Stimulated activated CD8-positive, alpha-beta memory T cell treated with anti-CD3 and anti-CD28 coated beads, Interleukin-12 subunit alpha, Interleukin-12 subunit beta, amount 100 ng/mL, for 24 hours (primary cell): ENCODE data around the gene DNAJC5G.
"Not testable (repeated sequence)": the region's sequence is repeated elsewhere in the genome, so short reads cannot be mapped to it uniquely, and the experiment has no call there.

Experiments used
- DNase-seq: peaks from one replicate; pipeline ENCODE4 v3.0.0-alpha.2; 2020; ENCODE audit errors: extremely low read depth

The DNAJC5G gene

DNA sequence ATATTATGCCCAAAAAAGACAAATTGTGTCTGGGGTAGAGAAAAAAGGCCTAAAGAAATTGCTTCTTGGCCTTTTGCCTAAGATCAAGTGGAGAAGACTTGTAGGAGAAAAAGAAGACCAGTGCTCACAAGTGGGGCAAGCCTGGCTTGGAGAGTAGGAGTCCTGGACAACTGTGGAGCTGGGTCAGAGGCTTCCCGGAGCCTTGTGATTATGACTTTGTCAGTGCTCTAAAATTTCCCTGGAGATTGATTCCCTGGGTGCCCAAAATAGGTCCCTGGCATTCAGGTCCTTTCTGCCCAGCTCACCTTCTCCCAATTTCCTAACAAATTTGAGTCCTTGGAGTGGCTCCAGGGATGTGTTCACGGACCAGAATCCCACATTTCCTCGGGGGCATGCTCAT, 6.2 kb downstream of the DNAJC5G start:
- no peak for DNase-seq

DNA sequence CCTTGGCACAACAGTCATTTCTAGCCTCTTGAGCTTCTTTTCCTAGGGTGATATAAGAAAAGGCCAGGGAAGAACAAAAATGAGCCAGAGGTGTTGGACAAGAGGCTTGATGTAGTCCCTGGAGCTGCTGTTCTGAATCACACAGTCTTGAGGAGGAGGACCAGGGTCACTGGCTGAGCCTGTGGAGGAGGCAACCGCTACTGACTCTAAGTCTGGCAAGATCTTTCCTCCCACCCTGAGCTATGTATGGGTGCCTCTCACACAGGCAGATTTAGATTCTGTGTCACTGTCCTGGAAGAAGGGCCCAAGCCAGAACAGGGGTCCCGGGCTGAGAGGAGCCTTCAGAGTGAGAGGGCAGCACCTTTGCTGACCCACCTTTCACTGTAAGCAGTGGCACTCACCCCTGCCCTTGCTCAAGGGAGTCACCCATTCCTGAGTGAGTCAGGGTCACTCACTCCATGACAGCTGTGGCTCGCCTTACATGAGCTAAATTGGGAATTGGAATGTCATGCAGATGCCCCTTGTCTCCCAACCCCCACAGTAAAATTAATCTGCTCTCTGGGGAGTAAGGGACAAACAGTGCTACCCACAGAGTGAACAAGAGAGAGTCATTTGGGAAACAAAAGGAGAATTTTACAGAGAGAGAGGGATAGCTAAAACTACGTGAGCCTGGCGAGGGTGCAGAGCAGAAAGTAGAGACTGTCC, 6.8 kb downstream of the DNAJC5G start, which contains the start of gene TRIM54:
Gene TRIM54, plus strand, starts transcription at position 575 of the 705 bp plus-strand sequence. CDS start 303 bp downstream, outside the sequence.
- DNase-seq = no peak

DNA sequence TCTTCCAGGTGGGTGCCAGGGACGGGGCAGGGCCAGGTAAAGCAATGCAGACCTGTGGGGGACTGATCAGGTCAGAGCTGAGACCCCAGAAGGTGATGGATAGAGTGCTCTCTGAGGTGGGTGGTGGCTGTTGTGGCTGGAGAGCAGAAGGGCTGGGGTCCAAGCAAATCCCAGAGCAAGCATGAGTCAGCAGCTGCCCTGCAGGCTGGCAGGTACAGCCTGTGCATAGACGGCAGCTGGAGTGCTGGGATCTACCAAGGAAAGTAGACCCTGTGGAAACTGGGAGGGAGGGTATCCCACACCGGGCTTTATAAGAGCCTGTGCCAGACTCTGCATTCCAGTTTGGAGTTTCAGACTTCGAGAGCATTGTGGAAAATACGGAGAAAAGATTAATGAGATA, 7.7 kb downstream of the DNAJC5G start:
- no peak for DNase-seq

- DNase-seq = no peak
Measured at GRCh38 chr2:27284996-27285395, 9.8 kb downstream of the DNAJC5G start.

DNA sequence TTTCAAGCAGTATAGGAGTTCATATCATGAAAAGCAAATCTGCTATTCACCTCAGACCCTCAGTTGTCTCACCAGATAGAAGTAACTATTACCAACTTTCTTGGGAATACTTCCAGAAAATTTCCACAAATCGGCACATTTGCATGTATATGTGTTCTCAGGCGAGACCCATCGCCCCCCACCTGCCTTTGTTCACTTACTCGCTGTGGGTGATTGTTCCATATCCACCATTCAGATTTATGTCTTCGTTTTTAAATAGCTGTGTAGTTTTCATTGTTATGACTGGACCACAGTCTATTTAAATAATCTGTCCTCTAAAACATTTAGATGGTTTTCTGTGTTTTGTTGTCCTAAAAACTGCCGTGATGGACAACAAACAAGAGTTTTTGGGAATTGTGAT, 10.2 kb downstream of the DNAJC5G start:
- no peak for DNase-seq

GRCh38 chr2:27288610-27289009, 13.4 kb downstream of the DNAJC5G start:
- no peak for DNase-seq

GRCh38 chr2:27290549-27290948, 15.3 kb downstream of the DNAJC5G start:
- DNase-seq = no peak

DNA sequence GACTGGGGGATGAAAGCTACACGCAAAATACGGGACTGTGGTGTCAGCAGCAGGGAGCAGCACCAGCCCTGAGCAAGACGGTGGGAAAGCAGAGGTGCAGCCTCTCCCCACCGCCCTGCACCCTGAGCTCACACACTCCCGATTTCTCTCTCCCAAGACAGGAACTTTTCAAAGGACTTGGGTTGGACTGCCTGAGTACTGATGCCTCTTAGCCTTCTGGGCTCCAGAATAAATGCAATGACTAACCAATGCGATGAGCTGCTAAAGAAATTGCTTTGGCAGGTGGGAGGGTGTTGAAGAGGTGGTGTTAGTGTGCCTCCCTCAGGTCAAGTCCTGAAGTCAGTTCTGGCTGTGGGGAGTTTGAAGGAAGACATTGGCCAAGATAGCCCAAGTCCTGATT, 16.6 kb downstream of the DNAJC5G start:
- DNase-seq = no peak

DNA sequence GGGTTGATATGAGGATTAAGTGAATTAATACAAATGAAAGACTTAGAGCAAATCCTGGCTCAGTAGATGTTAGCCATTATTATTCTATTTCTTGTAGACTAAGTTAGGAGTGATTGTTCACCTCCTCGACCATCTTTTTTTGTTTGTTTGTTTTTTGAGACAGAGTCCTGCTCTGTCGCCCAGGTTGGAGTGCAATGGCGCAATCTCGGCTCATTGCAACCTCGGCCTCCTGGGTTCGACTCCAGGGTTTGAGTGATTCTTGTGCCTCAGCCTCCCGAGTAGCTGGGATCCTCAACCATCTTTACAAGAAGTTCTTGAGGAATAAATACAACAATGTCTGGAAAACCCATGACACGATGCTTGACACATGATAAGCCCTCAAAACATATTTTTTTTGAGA, 19.7 kb downstream of the DNAJC5G start:
- no peak for DNase-seq

DNA sequence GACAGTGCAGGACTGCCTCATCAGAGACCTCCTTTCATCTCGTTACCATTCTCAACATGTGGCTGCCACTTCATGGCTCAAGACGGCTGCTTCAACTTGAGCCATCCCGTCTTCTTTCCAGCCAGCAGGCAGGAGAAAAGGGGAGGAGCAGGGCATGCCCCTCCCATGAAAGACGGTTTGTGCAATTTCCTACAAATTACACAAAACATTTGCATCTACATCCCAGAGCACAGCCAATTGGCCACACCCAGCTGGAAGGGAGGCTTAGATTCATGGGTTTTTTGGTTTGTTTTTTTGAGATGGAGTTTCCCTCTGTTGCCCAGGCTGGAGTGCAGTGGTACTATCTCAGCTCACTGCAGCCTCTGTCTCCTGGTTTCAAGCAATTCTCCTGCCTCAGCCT, 21.2 kb downstream of the DNAJC5G start:
- no peak for DNase-seq

DNA sequence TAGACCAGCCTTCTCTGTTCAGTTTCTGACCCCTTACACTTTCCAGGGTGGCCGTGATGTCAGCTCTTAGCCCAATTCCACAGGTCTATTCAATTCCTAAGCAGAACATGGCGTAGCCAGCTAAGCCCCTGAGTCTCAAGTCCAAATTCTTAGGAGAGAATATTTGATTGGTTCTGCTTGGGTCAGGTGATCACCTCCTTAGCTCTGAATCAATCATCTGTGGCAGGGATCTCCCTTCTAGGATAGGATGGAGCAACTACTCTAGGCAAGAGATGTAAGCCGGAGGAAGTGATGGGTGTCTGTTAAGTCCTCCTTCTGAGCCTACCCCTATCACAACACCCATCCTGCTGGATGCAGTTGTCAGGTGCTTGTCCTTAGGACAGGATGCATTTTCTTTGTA, 22.0 kb downstream of the DNAJC5G start:
- no peak for DNase-seq

DNA sequence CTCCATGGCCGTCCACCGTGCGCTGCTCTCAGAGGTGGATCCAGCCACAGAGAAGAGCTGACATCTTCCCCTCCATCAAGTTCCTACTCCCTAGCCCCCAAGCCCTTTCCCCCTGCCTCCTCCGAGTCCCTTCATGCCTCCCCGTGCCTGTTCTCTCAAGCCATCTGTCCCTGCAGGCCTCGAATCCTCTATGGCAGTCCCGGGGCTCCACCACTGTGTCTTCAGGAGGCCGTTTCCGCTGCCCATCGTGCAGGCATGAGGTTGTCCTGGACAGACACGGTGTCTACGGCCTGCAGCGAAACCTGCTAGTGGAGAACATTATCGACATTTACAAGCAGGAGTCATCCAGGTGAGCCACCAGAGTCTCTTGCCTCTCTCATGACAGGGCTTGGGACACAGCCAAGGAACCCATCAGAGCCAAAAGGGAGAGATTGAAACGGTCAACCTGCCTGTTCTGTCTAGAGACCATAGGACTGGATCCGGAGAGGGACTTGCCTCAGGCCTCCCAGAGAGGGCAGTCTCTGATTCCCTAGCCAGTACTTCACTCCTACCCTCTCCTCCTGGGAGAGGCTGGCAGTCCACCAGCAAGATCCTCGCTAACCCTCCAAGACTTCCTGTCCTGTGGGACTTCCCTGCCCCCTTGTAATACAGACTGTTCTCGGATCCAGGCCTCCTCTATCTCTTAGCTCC, 23.3 kb downstream of the DNAJC5G start:
- no peak for DNase-seq

DNA sequence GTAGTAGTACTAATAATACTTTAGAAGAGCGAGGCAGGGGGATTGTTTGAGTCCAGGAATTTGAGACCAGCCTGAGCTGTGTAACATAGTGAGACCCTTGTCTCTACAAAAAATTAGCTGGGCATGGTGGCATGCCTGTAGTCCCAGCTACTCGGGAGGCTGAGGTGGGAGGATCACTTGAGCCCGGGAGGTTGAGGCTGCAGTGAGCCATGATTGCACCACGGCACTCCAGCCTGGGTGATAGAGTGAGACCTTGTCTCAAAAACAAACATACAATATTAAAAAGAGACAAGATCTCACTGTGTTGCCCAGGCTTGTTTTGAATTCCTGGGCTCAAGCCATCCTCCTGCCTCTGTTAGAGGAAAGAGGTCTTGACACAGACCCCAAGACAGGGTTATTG, 25.4 kb downstream of the DNAJC5G start:
- not testable (repeated sequence) for DNase-seq

DNA sequence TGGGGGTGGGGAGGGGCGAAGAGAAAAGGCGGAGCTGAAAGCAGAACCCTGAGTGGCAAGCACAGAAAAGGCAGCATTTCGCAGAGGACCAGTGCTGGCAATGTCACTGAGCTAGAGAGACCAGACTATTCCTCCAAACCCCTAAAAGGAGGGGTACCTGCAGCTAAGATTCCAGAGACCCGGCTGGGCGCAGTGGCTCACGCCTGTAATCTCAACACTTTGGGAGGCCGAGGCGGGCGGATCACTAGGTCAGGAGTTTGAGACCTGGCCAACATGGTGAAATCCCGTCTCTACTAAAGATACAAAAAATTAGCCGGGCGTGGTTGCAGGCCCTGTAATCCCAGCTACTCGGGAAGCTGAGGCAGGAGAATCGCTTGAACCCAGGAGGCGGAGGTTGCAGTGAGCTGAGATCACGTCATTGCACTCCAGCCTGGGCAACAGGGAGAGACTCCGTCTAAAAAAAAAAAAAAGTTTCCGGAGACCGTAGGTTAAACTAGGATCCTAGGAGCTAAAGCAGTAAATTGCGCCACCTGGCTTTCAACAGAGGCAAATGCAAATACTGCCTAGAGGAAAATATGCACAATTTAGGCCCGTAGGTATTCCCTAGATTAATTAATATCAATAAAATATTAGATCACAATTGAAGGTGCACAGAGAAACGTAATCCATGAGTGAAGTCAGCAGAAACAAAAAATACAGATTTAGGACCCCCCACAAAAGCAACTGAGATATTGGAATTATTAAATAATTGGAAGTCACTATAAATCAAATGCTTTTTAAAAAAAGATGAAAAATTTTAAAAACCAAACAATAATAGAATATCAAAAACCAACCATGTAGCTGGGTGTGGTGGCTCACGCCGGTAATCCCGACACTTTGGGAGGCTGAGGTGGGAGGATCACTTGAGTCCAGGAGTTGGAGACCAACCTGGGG, 28.1 kb downstream of the DNAJC5G start:
- no peak for DNase-seq

GRCh38 chr2:27304488-27305240, 29.4 kb downstream of the DNAJC5G start:
- DNase-seq = no peak

DNA sequence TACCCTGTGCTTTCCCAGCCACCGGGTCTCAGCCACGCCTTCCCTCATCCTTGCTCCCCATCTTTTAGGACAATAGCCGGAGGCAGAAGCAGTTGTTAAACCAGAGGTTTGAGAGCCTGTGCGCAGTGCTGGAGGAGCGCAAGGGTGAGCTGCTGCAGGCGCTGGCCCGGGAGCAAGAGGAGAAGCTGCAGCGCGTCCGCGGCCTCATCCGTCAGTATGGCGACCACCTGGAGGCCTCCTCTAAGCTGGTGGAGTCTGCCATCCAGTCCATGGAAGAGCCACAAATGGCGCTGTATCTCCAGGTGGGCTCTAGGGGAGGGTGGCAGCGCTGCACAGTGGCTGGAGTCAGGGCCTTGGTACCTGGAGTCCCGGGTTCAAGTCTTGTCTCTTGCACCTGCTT, 30.3 kb downstream of the DNAJC5G start:
- DNase-seq = no peak

DNA sequence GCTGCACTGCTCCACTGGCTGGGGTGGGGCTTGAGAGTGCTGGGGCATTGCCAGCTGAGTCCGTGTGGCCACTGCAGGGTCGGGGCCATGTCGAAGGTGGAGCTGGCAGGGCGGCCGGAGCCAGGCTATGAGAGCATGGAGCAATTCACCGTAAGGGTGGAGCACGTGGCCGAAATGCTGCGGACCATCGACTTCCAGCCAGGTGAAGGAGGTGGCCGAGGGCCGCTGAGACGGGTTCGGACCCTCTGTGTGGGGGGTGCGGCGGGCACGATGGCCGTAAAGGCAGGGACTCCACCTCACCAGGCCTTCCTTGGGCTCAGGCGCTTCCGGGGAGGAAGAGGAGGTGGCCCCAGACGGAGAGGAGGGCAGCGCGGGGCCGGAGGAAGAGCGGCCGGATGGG, 30.9 kb downstream of the DNAJC5G start:
- no peak for DNase-seq

GRCh38 chr2:27306573-27307286, 31.5 kb downstream of the DNAJC5G start:
- no peak for DNase-seq

DNA sequence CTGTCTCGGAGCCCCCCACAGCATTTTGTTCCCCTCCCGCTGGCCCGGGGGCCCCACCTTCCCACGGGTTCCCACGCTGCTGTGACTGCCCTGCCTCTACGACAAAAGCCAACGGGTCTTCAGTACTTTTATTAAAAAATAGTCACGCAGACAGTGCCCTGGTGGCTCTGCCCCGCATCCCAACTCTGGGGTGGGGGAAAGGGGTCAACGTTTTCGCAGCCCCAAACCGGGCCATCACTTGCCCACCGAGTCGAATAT, 32.0 kb downstream of the DNAJC5G start:
- no peak for DNase-seq

- DNase-seq = no peak
Measured at GRCh38 chr2:27307545-27308358, 32.5 kb downstream of the DNAJC5G start.
